ENCODE data around the gene SETD1A.

The SETD1A gene

DNA sequence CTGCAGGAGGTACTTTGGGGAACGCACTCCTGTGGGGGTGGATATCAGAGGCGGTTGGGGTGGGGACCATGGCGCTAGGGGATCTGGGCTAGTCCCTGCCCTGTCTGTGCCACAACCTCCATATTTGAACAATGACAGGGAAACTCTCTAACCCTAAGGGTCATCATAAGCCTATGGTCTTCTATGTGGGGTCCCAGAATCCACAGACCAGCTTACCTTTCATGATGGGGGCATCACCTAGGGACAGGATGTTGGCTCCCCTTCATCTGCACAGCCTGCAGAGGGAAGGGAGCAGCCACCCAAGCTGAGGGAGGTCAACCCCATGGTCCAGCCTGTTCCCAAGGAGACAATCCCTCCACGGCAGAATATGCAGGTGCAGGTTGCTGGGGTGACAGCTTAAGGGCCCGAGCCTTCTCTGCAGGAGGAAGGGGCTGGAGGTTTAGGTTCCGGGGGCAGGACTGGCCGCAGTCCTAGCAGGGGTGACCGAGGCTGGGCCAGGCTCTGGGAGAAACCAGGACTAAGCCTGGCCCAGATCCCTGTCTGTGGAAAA lies 7.0 kb upstream of the SETD1A start:
- Histone ChIP-seq H3K4me1 (peaks cover 17% of the 10 kb centered on the region), H3K36me3 (no peaks in the 10 kb centered on the region), H3K9me3 (no peaks in the 10 kb centered on the region), H3K27me3 (no peaks in the 10 kb centered on the region), H3K4me3 (ENCODE audit: low read depth, low read length) (no peak overlapping the region)
- DNase-seq = no peak
- TF ChIP-seq, protein P1, sequence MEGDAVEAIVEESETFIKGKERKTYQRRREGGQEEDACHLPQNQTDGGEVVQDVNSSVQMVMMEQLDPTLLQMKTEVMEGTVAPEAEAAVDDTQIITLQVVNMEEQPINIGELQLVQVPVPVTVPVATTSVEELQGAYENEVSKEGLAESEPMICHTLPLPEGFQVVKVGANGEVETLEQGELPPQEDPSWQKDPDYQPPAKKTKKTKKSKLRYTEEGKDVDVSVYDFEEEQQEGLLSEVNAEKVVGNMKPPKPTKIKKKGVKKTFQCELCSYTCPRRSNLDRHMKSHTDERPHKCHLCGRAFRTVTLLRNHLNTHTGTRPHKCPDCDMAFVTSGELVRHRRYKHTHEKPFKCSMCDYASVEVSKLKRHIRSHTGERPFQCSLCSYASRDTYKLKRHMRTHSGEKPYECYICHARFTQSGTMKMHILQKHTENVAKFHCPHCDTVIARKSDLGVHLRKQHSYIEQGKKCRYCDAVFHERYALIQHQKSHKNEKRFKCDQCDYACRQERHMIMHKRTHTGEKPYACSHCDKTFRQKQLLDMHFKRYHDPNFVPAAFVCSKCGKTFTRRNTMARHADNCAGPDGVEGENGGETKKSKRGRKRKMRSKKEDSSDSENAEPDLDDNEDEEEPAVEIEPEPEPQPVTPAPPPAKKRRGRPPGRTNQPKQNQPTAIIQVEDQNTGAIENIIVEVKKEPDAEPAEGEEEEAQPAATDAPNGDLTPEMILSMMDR (IDR thresholded peaks at IDR 0.05; ENCODE audit: low read depth, low read length) = no peak

- Histone ChIP-seq H3K36me3 (no peaks in the 10 kb centered on the region), H3K27me3 (no peaks in the 10 kb centered on the region), H3K9me3 (no peaks in the 10 kb centered on the region), H3K4me1 (peaks cover 17% of the 10 kb centered on the region), H3K4me3 (ENCODE audit: low read depth, low read length) (no peak overlapping the region)
- TF ChIP-seq, protein P1 (IDR thresholded peaks at IDR 0.05; ENCODE audit: low read depth, low read length) = no peak
- no peak for DNase-seq
These were observed 6.4 kb upstream of the SETD1A start for GRCh38 chr16:30951193-30951592.

GRCh38 chr16:30951750-30952149 lies 5.8 kb upstream of the SETD1A start:
- Histone ChIP-seq H3K4me1 (peaks cover 17% of the 10 kb centered on the region), H3K9me3 (no peaks in the 10 kb centered on the region), H3K27me3 (no peaks in the 10 kb centered on the region), H3K36me3 (no peaks in the 10 kb centered on the region), H3K4me3 (ENCODE audit: low read depth, low read length) (no peak overlapping the region)
- DNase-seq = no peak
- TF ChIP-seq, protein P1 (IDR thresholded peaks at IDR 0.05; ENCODE audit: low read depth, low read length) = no peak

DNA sequence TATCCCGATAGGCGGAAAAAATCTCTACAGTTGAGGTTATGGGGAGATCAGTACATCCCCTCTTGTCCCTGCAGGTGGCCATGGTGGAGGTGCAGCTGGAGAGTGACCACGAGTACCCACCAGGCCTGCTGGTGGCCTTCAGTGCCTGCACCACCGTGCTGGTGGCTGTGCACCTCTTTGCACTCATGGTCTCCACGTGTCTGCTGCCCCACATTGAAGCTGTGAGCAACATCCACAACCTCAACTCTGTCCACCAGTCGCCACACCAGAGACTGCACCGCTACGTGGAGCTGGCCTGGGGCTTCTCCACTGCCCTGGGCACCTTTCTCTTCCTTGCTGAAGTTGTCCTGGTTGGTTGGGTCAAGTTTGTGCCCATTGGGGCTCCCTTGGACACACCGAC lies 4.4 kb upstream of the SETD1A start:
- no peak for DNase-seq
- H3K27me3 ChIP-seq = no peaks in the 10 kb centered on the region
- H3K9me3 ChIP-seq = no peaks in the 10 kb centered on the region
- no peaks in the 10 kb centered on the region for H3K36me3 ChIP-seq
- TF ChIP-seq, protein P1 (IDR thresholded peaks at IDR 0.05; ENCODE audit: low read depth, low read length) = no peak
- H3K4me1 ChIP-seq = peaks cover 12% of the 10 kb centered on the region
- no peak overlapping the region for H3K4me3 ChIP-seq (ENCODE audit: low read depth, low read length)

GRCh38 chr16:30953511-30954124 lies 3.9 kb upstream of the SETD1A start:
- H3K27me3 ChIP-seq = no peaks in the 10 kb centered on the region
- TF ChIP-seq, protein P1 (IDR thresholded peaks at IDR 0.05; ENCODE audit: low read depth, low read length) = peak; percentile 95
- H3K4me1 ChIP-seq = peaks cover 12% of the 10 kb centered on the region
- H3K4me3 ChIP-seq (ENCODE audit: low read depth, low read length) = no peak overlapping the region
- no peaks in the 10 kb centered on the region; the same call in 1 of the 2 replicates for H3K36me3 ChIP-seq
- no peaks in the 10 kb centered on the region for H3K9me3 ChIP-seq
- peak; percentile 92 for DNase-seq

DNA sequence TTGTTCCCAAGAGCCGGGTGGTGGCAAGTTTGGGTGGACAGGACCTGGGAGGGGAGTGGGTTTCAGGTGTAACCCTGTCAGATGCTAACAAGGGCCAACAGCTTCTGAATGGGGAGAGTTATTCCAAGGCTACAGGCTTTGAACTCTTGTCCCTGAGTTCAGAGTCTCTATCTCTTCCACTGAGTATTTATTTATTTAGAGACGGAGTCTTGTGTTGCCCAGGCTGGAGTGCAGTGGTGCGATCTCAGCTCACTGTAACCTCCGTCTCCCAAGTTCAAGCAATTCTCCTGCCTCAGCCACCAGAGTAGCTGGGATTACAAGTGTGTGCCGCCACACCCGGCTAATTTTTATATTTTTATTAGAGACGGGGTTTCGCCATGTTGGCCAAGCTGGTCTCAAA lies 2.6 kb upstream of the SETD1A start:
- Histone ChIP-seq H3K27me3 (no peaks in the 10 kb centered on the region), H3K9me3 (no peaks in the 10 kb centered on the region), H3K36me3 (peaks cover 14% of the 10 kb centered on the region), H3K4me1 (peaks cover 7% of the 10 kb centered on the region), H3K4me3 (ENCODE audit: low read depth, low read length) (no peak overlapping the region)
- DNase-seq = no peak
- TF ChIP-seq, protein P1 (IDR thresholded peaks at IDR 0.05; ENCODE audit: low read depth, low read length) = no peak
